HG03039 (cell line): ENCODE results near the gene ZNF609.
"Not testable (repeated sequence)": the region's sequence is repeated elsewhere in the genome, so short reads cannot be mapped to it uniquely, and the experiment has no call there.

Experiments used
- ATAC-seq: cut with Tn5 transposase; IDR thresholded peaks from one replicate; pipeline ENCODE4 v1.9.1; 2021; ENCODE audit warnings: mild to moderate bottlenecking, moderate library complexity; ENCODE audit not compliant: unreplicated experiment

ZNF609 gene

GRCh38 chr15:64618540-64618939 lies 158.2 kb downstream of the ZNF609 start:
- ATAC-seq, result no peak

- no peak for ATAC-seq
These were observed 159.8 kb downstream of the ZNF609 start for GRCh38 chr15:64619880-64620839.

- ATAC-seq, result no peak
These were observed 160.7 kb downstream of the ZNF609 start for GRCh38 chr15:64621056-64621455.

GRCh38 chr15:64622410-64623260 lies 162.3 kb downstream of the ZNF609 start:
- ATAC-seq, result peak; percentile 50

- no peak for ATAC-seq
These were observed 163.1 kb downstream of the ZNF609 start for GRCh38 chr15:64623347-64623996.

- no peak for ATAC-seq
These were observed 163.9 kb downstream of the ZNF609 start for GRCh38 chr15:64624242-64624641.

- no peak for ATAC-seq
These were observed 168.7 kb downstream of the ZNF609 start for GRCh38 chr15:64629063-64629462.

GRCh38 chr15:64630396-64631107 lies 170.2 kb downstream of the ZNF609 start:
- no peak for ATAC-seq

- ATAC-seq, result not testable (repeated sequence)
These were observed 172.3 kb downstream of the ZNF609 start for GRCh38 chr15:64632639-64633038.

GRCh38 chr15:64633332-64633731 lies 173.0 kb downstream of the ZNF609 start:
- ATAC-seq, result no peak

- ATAC-seq, result no peak
These were observed 173.6 kb downstream of the ZNF609 start for GRCh38 chr15:64634027-64634426.

GRCh38 chr15:64634576-64635498 lies 174.5 kb downstream of the ZNF609 start:
- ATAC-seq, result no peak

- ATAC-seq, result no peak
These were observed 175.4 kb downstream of the ZNF609 start for GRCh38 chr15:64635499-64636495.

GRCh38 chr15:64636556-64636955 lies 176.2 kb downstream of the ZNF609 start:
- no peak for ATAC-seq

- ATAC-seq, result no peak
These were observed 177.0 kb downstream of the ZNF609 start for GRCh38 chr15:64637412-64637811.

- ATAC-seq, result not testable (repeated sequence)
These were observed 179.4 kb downstream of the ZNF609 start for GRCh38 chr15:64639744-64640143.

- no peak for ATAC-seq
These were observed 179.9 kb downstream of the ZNF609 start for GRCh38 chr15:64640146-64640871.

GRCh38 chr15:64642875-64643274 lies 182.5 kb downstream of the ZNF609 start:
- no peak for ATAC-seq
